HepG2 (cell line): ENCODE measurements around the gene FIZ1. TPM values are rescaled to one million over a fixed set of nuclear protein-coding genes. Genes with fewer than 3 reads are reported as not detected.
A peak's percentile ranks its signal among the peaks of the same experiment; 100 is the strongest.

Source experiments
- AGO2 ChIP-seq: fragments of 200-400 bp; formaldehyde crosslinking; optimal IDR thresholded peaks from 2 replicates; pipeline ENCODE3; 2017; ENCODE audit warnings: mild to moderate bottlenecking, low read depth, low read length, moderate library complexity
- ARNT ChIP-seq: fragments of 450-650 bp; IDR thresholded peaks from 2 replicates; pipeline ENCODE4 v1.6.1; 2017
- ARNT2 ChIP-seq: sonication (generic); formaldehyde crosslinking; IDR thresholded peaks from 2 replicates; pipeline ENCODE4 v1.8.0; 2022; ENCODE audit warnings: mild to moderate bottlenecking, low read depth, missing genetic modification reagents, moderate library complexity
- CENPBD1 ChIP-seq: sonication (generic); formaldehyde crosslinking; IDR thresholded peaks from 2 replicates; pipeline ENCODE4 v1.8.0; 2022; ENCODE audit warnings: missing genetic modification reagents, low read depth, mild to moderate bottlenecking, borderline replicate concordance
- FOXJ3 ChIP-seq: sonication (generic); formaldehyde crosslinking; IDR thresholded peaks from 2 replicates; pipeline ENCODE4 v1.4.0; 2020; ENCODE audit warnings: missing genetic modification reagents, mild to moderate bottlenecking, borderline replicate concordance
- FOXM1 ChIP-seq: sonication (generic); formaldehyde crosslinking; IDR thresholded peaks from 2 replicates; pipeline ENCODE4 v1.5.0; 2020; ENCODE audit warnings: missing genetic modification reagents
- HNF1B ChIP-seq: sonication (generic); formaldehyde crosslinking; IDR thresholded peaks from 2 replicates; pipeline ENCODE4 v1.5.1; 2020; ENCODE audit warnings: mild to moderate bottlenecking, moderate library complexity, missing genetic modification reagents
- HOXA7 ChIP-seq: sonication (generic); formaldehyde crosslinking; IDR thresholded peaks from 2 replicates; pipeline ENCODE4 v1.8.1; 2022; ENCODE audit warnings: mild to moderate bottlenecking, missing genetic modification reagents, moderate library complexity
- KIAA2018 ChIP-seq: sonication (generic); formaldehyde crosslinking; IDR thresholded peaks from 2 replicates; pipeline ENCODE4 v1.5.0; 2020; ENCODE audit warnings: mild to moderate bottlenecking, missing genetic modification reagents, borderline replicate concordance
- NFE2 ChIP-seq: sonication (generic); formaldehyde crosslinking; IDR thresholded peaks from 2 replicates; pipeline ENCODE4 v1.4.0; 2020; ENCODE audit warnings: missing genetic modification reagents
- PRPF4 ChIP-seq: fragments of 200-400 bp; formaldehyde crosslinking; IDR thresholded peaks from 2 replicates; pipeline ENCODE4 v1.6.1; 2016; ENCODE audit warnings: low read length, low read depth; ENCODE audit not compliant: poor library complexity, severe bottlenecking
- TEF ChIP-seq: sonication (generic); formaldehyde crosslinking; IDR thresholded peaks from 2 replicates; pipeline ENCODE4 v1.5.0; 2020; ENCODE audit warnings: missing genetic modification reagents
- TMF1 ChIP-seq: sonication (generic); formaldehyde crosslinking; IDR thresholded peaks from 2 replicates; pipeline ENCODE4 v1.8.1; 2022; ENCODE audit warnings: low read depth, missing genetic modification reagents
- ZNF253 ChIP-seq: sonication (generic); formaldehyde crosslinking; IDR thresholded peaks from 2 replicates; pipeline ENCODE4 v1.8.0; 2022; ENCODE audit warnings: mild to moderate bottlenecking, missing genetic modification reagents, borderline replicate concordance
- ZNF274 ChIP-seq: sonication (generic); formaldehyde crosslinking; IDR thresholded peaks from 2 replicates; pipeline ENCODE4 v1.5.1; 2020; ENCODE audit warnings: mild to moderate bottlenecking, missing genetic modification reagents
- ZNF547 ChIP-seq: sonication (generic); formaldehyde crosslinking; IDR thresholded peaks from 2 replicates; pipeline ENCODE4 v1.5.1; 2020; ENCODE audit warnings: mild to moderate bottlenecking, missing genetic modification reagents
- ZNF564 ChIP-seq: sonication (generic); formaldehyde crosslinking; IDR thresholded peaks from 2 replicates; pipeline ENCODE4 v1.8.1; 2023; ENCODE audit warnings: mild to moderate bottlenecking, missing genetic modification reagents
- ZNF614 ChIP-seq: IDR thresholded peaks from 2 replicates; pipeline ENCODE4 v1.6.1; 2018; ENCODE audit warnings: missing biosample characterization, missing genetic modification reagents, inconsistent platforms, borderline replicate concordance
- ZNF644 ChIP-seq: IDR thresholded peaks from 2 replicates; pipeline ENCODE4 v1.6.1; 2016; ENCODE audit warnings: low read depth
- polyA plus RNA-seq, 8 experiments: library from polyadenylated mRNA; depleted of rRNA in 3 of 8; stranded (reverse) in 7 of 8; unstranded in 1 of 8; fragments of >200 nt; fragmentation: Illumina TruSeq in 4 of 8; extraction: Trizol in 4 of 8; gene quantifications; 2 replicates each; pipeline versions ENCODE4 v1.2.1 to v1.2.3, GENCODE V29; 2011 to 2016; ENCODE audit warnings: low read depth in 4 of 8, missing spikeins in 1 of 8, mixed read lengths in 1 of 8; ENCODE audit not compliant: insufficient read depth in 1 of 8
- total RNA-seq, 5 experiments: library from RNA; depleted of rRNA; stranded (reverse); fragments of >200 nt; fragmentation: Illumina TruSeq; extraction: Trizol; gene quantifications; 2 replicates each; pipeline ENCODE4 v1.2.3, GENCODE V29; 2016; ENCODE audit warnings: low read depth in 1 of 5

Gene FIZ1
- total and polyA plus RNA-seq, 2 of the 13 experiments (the other 11 are each of a cell fraction or from before 2014, with no cell fraction given): 3.6 to 5.9 TPM

GRCh38 chr19:55580628-55581144 lies 18.6 kb downstream of the FIZ1 start, which contains the start of gene ZNF579 (continued):
- no peak for TF ChIP-seq TEF (CRISPR knock-in tag)
- no peak for TF ChIP-seq KIAA2018
- TF ChIP-seq ZNF564 (CRISPR knock-in tag): 0 out of 2 replicates have a peak, but pooled peaks have one; percentile 35
- TF ChIP-seq ZNF614 (CRISPR knock-in tag): no peak
- no peak for TF ChIP-seq PRPF4
- no peak for TF ChIP-seq HOXA7 (CRISPR knock-in tag)
- TF ChIP-seq HNF1B (CRISPR knock-in tag): no peak
- no peak for TF ChIP-seq ARNT
- no peak for TF ChIP-seq NFE2
- no peak for TF ChIP-seq TMF1 (CRISPR knock-in tag)
- TF ChIP-seq FOXM1 (CRISPR knock-in tag): no peak
- TF ChIP-seq ARNT2 (CRISPR knock-in tag): no peak
- no peak for TF ChIP-seq AGO2
- TF ChIP-seq FOXJ3 (CRISPR knock-in tag): no peak
- peak; percentile 56; the same call in 1 of the 2 replicates for TF ChIP-seq ZNF547
- TF ChIP-seq ZNF274 (CRISPR knock-in tag): no peak
- TF ChIP-seq ZNF253 (CRISPR knock-in tag): no peak
- no peak for TF ChIP-seq CENPBD1 (CRISPR knock-in tag)
- no peak for TF ChIP-seq ZNF644 (CRISPR knock-in tag)
